Measurements from ENCODE around the gene MLLT3. TPM values are rescaled to one million over a fixed set of nuclear protein-coding genes. Genes with fewer than 3 reads are reported as not detected.

MLLT3 gene
- total RNA-seq, 6 experiments from 2014 or later, result 0.43 to 2.5 (median 1.2) TPM

DNA sequence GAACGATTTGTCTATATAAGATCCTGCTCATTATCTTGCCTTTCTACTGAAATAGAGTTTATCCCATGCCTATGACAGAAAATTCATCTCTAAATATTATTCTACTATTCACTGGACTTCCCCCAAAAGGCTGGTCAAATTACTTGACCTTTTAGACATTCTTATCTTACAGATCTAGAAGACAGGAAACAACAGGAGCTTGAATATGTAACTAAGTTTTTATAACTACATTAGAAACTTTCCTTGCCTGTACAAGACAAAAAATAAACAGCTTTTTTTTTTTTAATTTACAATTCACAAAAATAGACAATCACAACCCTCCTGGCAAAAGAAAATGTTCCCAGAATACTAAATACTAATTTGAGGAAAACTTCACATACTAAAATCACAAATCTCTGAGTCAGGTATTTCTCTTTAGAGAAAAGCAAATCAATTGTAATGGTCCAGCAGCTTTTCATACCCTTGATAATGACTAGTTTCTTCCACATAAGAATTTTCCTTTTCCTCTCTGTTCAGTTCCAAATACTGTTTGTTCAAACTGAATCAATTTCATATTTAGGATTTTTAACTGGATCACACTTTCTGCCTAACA lies 68.6 kb downstream of the MLLT3 start:
- H3K27me3 ChIP-seq, result no peaks in the 10 kb centered on the region
- 13% methylated on average over 1 of the region's 1 CpG for WGBS (ENCODE audit: insufficient coverage, low coverage, low lambda C conversion rate, missing lambda C conversion rate)
- TF ChIP-seq POLR2A (IDR thresholded peaks at IDR 0.05), result no peak
- TF ChIP-seq, protein P1, sequence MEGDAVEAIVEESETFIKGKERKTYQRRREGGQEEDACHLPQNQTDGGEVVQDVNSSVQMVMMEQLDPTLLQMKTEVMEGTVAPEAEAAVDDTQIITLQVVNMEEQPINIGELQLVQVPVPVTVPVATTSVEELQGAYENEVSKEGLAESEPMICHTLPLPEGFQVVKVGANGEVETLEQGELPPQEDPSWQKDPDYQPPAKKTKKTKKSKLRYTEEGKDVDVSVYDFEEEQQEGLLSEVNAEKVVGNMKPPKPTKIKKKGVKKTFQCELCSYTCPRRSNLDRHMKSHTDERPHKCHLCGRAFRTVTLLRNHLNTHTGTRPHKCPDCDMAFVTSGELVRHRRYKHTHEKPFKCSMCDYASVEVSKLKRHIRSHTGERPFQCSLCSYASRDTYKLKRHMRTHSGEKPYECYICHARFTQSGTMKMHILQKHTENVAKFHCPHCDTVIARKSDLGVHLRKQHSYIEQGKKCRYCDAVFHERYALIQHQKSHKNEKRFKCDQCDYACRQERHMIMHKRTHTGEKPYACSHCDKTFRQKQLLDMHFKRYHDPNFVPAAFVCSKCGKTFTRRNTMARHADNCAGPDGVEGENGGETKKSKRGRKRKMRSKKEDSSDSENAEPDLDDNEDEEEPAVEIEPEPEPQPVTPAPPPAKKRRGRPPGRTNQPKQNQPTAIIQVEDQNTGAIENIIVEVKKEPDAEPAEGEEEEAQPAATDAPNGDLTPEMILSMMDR (IDR thresholded peaks at IDR 0.05), result no peak
- H3K36me3 ChIP-seq, result no peaks in the 10 kb centered on the region
- ATAC-seq (no peak), DNase-seq (no peak)
- H3K4me1 ChIP-seq, result peaks cover 0 to 3% (median 0%) of the 10 kb centered on the region in 4 donors
- H3K27ac ChIP-seq, result no peak overlapping the region
- H3K4me3 ChIP-seq, result no peak overlapping the region
- intact Hi-C loops (cut with DNase I), result no loop called here
- no peaks in the 10 kb centered on the region for H3K9me3 ChIP-seq

DNA sequence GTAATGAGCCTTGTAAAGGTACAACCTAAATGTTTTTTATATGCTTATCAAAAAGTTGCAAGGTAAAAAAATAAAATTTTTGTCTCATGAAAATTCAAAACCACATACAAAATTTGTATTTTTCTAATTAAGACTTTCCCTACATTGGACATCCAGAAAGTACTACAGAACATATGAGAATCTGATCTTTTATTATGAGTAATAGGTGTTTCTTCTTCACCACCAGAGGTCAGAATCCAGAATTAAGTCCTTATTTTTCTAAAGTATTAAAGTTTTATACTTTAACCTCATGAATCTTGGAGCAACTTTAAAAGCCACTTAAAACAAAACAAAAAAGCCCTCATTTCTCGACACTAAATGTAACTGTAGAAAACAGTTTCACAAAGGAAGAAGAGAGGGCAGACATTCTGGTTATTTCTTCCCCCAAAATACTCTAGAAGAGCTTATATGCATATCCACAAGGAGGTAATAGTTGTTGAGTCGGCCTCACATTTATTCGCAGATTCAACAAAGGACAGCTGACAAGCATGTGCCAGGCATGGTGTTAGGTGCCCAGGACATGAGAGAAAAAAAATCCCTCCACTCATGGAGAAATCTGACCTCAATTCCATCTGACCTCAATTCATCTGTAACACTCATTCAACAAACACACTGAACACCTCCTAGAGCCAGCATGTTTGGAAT lies 69.3 kb downstream of the MLLT3 start:
- TF ChIP-seq POLR2A (IDR thresholded peaks at IDR 0.05), result no peak
- TF ChIP-seq, protein P1 (IDR thresholded peaks at IDR 0.05), result peak in 3 of 4 donors; percentile 18 to 30 (median 28)
- ATAC-seq, result no peak

DNA sequence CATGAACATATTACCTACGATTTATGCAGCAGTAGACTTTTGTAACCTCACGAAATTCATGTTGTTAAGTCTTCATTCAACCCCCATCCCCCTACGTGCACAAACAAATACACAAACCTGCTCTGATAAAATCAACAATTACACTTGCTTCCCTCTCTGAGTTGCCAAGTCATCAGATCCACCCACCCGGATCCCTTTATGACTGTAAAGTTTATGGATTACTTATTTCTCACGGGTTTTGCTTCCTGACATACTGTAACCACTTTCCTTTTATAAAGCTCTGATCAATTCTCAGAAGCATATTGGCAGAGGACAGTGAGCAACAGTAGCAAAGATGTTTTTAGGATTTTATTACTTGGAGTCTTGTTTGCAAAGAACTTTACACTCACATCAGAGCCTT lies 70.5 kb downstream of the MLLT3 start:
- Histone ChIP-seq H3K4me1 (peaks cover 0 to 3% (median 0%) of the 10 kb centered on the region in 4 donors), H3K36me3 (no peaks in the 10 kb centered on the region), H3K27ac (no peak overlapping the region), H3K27me3 (no peaks in the 10 kb centered on the region), H3K4me3 (no peak overlapping the region), H3K9me3 (no peaks in the 10 kb centered on the region)
- TF ChIP-seq POLR2A (IDR thresholded peaks at IDR 0.05), result no peak
- TF ChIP-seq, protein P1 (IDR thresholded peaks at IDR 0.05), result no peak
- DNase-seq, result no peak
- peak in 1 of 4 donors; percentile 40 for ATAC-seq
- intact Hi-C loops (cut with DNase I), result no loop called here
- WGBS (ENCODE audit: insufficient coverage, low coverage, low lambda C conversion rate, missing lambda C conversion rate), result 27% methylated on average over 5 of the region's 5 CpGs

More for the DNA sequence above, 69.3 kb downstream of the MLLT3 start:
- Histone ChIP-seq H3K9me3 (no peaks in the 10 kb centered on the region), H3K27me3 (no peaks in the 10 kb centered on the region), H3K4me1 (peaks cover 0 to 3% (median 0%) of the 10 kb centered on the region in 4 donors), H3K36me3 (no peaks in the 10 kb centered on the region), H3K27ac (no peak overlapping the region), H3K4me3 (no peak overlapping the region)
- intact Hi-C loops (cut with DNase I), result no loop called here
- no peak for DNase-seq
- WGBS (ENCODE audit: insufficient coverage, low coverage, low lambda C conversion rate, missing lambda C conversion rate), result 60% methylated on average over 3 of the region's 3 CpGs

DNA sequence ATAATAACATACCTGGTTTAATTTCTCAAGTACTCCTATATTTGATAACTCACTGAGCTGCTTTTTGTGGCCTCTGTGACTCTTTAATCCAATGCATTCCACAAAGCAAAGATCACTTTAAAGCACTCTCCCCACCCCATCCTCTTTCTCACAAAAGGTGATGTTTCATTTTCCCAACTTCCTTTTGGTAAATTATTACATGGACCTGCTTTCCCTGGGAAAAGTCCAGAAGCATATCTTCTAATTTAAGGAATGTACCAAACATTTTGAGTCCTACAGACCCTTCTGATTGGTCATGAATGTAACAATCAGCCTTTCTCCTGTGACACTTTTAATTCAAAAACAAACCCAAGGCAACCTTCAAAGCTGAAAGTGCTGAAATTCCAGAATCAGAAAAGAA lies 71.1 kb downstream of the MLLT3 start:
- no peaks in the 10 kb centered on the region for H3K36me3 ChIP-seq
- peak in 1 of 4 donors; percentile 52 for ATAC-seq
- intact Hi-C loops (cut with DNase I), result no loop called here
- no peak overlapping the region for H3K27ac ChIP-seq
- peaks cover 0 to 3% (median 0%) of the 10 kb centered on the region in 4 donors for H3K4me1 ChIP-seq
- TF ChIP-seq, protein P1 (IDR thresholded peaks at IDR 0.05), result no peak
- TF ChIP-seq POLR2A (IDR thresholded peaks at IDR 0.05), result no peak
- H3K27me3 ChIP-seq, result no peaks in the 10 kb centered on the region
- no peak overlapping the region for H3K4me3 ChIP-seq
- no peak for DNase-seq
- H3K9me3 ChIP-seq, result no peaks in the 10 kb centered on the region

All from right lobe of liver (tissue), 6 donors.